ENCODE results near the gene OPN1SW.

The OPN1SW gene

DNA sequence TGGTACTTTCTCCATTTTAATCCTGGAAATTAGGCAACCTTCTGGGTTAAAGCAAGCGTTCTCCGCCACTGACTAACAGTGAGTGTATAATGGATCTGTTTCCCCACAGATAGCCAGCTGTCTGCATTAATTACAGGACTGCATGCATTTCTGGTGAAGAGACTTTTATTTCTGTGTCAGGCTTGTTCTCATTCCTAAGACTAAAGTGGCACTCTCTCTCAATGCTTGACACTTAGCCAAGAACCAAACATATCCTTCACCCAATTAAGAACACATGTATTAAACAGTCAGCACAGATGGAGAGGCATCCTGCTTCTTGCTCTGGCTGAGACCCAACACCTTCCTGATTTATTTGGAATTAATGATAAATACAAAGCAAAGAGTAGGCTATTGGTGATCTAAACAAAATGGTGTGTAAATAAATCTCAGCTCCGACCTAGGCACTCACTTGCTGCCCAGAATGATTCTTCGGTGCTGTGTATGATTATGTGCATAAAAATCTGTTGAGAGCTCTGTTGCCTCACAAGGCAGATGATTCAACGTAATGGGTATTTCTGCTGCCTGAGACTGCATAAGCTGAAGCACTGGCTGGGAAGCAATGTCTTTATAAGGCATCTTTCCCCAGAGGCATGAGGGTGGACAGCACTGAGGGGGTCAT, 19.6 kb downstream of the OPN1SW start:
- DNase-seq: no peak

DNA sequence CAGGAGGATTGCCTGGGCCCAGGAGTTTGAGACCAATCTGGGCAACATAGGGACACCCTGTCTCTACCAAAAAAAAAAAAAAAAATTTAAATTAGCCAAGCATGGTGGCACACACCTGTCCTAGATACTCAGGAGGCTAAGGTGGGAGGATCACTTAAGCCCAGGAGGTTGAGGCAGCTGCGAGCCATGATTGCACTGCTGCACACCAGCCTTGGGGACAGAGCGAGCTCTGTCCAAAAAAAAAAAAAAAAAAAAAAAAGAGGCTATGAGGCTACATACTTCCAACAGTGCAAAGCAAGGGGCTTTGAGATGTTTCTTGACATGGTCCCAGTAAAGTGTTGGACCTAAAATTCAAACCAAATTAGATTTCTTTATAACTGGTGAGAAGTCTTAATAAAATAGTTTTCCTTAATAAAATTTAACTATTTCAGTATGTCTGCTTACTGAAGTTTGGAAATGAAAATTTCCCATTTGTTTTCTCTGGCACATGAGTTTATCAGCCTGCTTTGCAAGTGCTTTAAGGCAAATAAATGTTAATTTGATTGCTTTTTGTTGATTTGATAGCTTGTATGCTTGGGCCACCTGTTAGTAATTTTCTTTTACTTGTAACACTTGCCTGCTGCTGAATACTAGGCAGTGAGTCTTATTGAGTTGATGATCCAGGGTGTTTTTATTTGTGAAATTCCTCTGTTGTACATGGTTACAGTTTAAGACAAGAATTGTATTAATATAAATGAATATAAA, 20.3 kb downstream of the OPN1SW start:
- DNase-seq: no peak

DNA sequence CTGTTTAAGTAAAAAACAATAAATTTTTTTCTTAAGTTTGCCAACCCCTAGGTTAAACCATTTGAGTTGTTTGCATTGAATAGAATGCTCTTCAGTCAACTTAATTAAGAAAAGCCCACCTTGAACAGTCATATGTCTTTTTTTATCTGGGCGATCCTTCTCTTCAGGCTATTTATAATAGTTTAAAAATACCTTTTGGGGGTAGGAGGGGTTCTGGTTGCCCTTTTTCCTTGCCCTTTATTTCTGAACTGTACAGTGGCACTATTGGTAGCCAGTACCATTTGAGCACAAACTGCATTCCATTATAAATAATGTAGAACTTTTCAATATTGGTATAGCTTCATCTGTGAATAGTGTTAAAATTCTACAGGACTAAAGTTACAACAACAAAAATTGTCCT, 23.3 kb downstream of the OPN1SW start:
- no peak for DNase-seq

DNA sequence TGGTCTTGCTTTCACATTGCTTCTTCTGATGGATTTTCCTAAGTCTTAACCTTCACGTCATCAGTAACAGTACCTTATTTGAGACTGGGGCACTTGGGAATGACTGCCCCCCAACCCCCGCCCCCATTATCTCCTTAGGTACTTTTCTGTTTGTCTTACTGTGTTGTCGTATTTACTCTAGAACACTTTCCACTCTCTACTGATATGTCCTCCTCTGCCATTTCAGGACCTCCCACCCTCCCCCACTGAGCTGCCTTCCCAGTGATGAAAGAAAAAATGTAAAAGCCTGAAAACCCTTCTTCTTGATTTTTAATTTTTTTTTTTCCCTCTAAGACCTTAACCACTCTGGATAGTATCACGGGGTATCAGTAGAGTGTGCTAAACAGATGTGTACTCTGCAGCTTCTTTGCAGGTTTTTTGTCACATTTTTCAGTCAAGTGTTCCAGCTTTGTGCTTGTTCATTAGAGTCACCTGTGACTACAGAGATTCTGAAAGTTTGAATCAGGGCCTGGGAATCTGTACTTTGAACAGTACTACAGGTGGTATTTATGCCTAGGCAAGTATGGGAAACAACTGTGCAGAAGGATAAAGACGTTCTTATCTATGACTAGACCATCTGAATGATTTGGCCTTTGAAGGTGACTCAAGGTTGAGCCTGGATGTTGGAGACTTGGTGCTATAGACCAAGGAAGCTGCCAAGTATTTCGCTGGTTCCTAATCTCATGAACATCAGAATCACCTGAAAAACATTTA, 28.1 kb downstream of the OPN1SW start:
- DNase-seq: no peak

DNA sequence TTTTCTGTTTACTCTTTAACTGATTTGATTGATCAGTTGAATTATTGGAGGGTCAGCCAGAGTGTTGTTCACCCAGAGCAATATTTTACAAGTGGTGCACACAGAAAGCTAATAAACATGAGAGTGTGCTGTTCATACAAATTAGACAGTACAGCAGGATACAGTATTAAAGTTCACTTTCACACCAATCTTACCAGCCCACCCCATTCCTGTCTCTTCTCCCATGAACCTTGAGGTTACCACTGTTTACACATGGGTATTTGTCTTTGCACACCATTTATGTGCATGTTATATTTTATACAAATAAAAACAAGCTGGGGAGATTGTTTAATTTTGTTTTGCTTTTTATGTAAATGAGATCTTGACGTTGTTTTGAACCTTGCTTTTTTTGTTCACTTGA, 29.9 kb downstream of the OPN1SW start:
- no peak for DNase-seq

DNA sequence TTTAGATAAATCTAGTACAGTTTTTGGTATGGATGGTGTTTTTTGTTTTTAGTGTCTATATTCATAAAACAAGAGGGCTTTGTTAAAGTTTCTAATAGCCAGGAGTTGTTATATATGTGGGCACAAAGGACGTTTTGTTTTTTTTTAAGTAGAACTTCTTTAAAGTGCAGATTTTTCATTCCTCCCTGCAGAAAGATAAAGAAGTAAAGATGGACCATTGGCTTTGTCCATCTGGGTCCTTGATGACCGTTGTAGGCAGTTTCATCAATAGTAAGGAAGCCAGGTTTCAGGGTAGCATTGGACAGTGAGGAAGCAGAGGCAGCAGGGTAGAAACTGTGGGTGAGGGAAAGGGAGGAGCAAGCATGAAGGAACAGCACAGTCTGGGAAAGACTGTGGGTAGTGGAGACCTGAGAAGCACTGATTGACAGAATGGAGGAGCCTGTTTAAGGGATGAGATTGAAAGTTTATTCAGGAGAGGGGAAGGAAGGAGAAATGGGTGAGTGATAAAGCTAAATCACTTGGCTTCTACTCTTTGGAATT, 31.2 kb downstream of the OPN1SW start:
- DNase-seq: no peak

DNA sequence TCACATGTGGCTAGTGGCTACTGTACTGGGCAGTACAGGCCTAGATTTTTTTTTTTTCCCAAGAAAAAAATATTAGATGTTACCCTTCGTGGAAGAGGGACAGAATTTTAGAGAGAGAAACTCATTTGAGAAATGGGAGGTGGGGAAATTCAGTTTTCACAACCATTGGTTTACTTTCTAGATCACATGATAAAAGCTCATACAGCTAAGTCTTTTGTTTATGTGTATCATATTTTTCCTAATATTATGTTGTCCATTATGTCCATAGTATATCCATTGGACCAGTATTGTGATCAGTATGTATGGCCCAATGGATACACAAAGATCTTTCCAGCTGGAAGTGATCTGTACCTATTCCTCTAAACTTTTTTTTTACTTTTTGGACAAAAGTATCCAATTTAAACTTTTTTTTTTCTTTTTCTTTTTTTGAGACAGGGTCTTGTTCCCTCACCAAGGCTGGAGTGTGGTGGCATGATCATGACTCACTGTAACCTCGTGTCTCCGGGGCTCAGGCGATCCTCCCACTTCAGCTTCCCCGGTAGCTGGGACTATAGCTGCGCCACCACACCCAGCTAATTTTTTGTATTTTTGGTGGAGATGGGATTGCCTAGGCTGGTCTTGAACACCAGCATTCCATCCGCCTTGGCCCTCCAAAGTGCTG, 32.4 kb downstream of the OPN1SW start:
- DNase-seq: no peak

DNA sequence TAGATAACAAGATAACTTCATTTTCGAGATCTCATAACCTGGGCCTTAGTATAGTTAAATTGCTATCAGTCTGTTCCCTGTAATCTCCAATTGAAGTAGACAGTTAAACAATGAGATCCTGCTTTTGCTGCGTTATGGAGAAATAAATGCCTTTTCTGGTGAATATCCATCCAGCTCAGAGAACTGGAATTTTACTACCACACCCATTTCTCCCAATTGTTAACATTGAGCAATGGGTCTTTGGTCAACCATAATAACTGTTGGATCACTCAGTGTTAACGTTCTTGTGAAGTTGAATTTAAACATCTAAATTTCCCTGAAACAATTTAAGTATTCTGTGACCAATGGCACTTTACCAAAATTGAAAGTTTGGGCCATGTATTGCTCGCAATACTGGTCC, 33.4 kb downstream of the OPN1SW start:
- DNase-seq: no peak

DNA sequence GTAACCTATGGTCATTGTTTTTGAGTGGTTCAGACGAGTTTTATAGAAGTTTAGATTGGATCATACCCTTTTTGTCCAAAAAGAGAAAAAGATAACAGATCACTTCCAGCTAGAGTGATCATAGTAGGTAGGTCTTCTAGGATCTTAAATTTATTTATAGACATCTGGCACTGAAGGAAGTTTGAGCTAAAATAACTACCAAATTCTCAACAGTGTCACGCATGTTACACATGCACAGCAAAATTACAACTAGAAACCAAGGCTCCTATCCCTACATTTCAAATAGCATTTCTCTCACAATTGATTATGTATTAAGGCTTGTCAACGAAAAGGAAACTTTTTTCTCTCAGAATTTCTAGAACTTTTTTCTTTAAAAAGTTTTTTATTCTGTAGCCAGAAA, 34.1 kb downstream of the OPN1SW start:
- DNase-seq: no peak

DNA sequence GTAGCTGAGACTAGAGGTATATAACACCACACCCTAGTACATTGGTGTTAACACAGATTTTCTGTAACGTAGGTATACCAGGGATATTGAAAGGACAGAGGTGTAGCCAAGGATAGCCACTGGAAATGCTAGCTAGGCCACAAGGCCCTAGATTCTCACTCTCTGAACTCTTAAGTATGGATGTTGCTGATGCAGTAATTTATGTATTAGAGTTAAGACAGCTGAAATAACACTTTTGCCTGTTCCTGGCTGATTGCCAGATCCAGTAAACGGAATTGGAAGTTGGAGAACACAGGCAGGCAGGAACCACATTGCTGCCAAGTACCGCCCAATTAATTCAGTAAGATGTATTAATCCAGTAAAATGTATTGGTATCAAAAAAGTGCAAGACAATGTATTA, 34.6 kb downstream of the OPN1SW start:
- DNase-seq: no peak

DNA sequence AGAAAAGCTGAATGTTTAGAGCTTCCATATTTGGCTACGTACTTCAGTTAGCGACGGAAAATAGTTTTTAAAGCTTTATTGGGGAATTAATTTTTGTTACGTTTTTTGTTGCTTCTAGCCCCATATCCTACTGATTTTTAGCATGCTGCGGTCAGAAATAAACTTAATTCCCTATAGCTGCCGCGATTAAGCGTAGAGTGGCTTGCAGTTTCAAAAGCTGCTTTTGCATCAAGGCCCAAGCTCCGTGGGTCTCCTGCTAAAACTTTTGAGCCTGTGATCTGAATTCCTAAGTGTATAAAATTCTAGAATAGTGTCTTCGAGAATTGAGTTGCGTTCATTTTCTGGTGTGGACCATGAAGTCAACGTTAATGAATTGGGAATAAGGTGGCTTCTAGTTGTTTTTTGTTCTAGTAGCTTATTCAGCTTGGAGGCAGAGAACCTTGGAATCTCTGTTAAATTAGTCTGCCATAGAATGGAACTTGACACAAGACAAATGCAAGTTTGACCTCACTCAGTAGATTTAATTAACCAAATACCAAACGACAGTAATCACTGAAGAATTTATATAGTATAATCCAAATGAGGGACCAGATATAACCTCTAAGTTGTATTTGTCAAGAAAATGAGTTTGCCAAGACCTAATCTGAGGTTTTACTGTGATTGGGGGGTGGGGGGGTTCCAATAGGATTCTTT, 35.5 kb downstream of the OPN1SW start:
- no peak for DNase-seq

DNA sequence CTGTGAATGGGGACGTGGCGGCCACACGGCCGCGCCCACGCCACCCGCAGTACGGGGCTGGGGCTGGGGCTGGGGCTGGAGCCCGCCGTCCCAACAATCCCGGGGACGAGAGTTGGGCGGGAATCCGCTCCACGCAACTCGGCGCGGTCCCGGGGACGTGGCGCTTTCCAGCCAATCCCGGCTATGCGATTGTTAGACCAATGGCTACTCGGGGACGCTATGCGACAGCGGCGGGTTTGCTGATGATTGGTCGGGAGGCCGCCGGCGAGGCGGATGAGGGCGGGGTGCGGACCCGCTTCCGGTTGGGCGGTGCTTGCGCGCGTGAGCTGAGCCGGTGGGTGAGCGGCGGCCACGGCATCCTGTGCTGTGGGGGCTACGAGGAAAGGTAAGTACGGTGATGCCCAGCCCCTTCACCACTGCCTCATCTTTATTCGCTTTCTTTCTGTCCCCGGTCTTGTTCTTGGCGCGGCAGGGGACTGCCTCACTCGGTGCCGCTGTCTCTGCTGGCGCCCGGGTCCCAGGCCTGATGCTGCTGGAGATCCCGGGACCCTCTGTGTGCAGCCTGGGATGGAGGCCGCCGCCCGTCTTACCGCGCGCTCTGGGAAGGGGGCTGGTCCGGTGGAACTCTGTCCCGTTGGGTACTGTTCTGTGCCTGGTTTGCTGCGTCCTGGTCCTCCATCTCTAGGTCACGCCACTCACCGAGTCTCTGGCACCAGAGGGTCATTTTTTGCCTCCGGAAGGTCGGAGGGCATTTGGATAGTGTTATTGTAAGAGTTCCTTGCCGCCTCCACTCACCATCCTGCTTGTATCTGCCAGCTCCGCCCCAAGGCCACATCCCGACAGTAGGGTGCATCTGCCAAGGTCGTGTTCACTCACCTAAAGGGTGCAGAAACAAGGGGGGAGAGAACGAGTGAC, 36.3 kb downstream of the OPN1SW start, which contains the start of gene CALU:
Gene CALU (plus strand): TSS at position 312 of the 915 bp plus-strand sequence. CDS start 9,225 bp downstream, outside the sequence.
- peak; percentile 91 for DNase-seq

DNA sequence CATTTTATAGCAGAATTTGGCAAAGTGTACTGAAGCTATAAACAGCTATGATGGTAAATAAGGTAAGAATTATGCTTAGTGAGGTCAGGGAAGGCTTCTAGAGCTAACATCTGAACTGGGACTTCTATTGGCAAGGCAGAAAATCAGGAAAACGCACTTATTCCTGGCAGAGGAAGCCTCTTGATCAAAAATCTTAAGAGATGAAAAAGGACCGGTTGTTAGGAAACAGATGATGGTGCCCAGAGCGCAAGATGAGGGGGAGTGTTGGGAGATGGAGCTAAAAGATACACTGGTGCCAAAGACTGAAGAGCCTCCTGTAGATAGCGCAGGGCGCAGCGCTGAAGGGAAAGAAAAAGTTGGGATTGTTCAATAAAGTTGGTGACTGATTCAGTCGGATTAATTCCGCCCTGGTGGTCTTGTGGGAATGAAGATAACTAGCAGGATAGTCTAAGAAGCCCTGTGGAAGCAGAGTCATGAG, 37.0 kb downstream of the OPN1SW start:
- DNase-seq: no peak

DNA sequence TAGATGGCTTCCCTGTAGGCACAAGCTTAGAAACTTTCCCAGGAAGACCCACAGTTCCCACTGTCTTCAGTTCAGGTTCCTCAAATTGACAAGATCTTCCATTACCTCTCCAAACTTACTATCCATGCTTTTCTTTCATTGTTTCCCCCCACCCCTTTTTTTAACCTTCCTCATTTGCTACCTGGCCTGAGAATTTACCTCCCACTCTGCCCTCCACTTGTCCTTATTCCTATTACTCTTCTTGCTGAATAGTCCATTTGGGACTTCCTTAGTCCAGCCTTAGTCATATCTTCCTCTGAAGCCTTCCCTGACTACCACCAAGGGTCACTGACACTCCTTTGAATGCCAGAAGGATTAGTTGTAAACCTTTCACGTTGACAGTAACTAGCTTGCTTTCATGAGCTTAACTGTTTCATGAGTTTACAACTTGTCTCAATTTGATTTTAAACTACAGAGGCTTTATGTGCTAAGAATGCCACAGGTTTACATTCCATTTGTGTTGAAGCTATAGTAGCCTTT, 37.7 kb downstream of the OPN1SW start:
- DNase-seq: no peak

DNA sequence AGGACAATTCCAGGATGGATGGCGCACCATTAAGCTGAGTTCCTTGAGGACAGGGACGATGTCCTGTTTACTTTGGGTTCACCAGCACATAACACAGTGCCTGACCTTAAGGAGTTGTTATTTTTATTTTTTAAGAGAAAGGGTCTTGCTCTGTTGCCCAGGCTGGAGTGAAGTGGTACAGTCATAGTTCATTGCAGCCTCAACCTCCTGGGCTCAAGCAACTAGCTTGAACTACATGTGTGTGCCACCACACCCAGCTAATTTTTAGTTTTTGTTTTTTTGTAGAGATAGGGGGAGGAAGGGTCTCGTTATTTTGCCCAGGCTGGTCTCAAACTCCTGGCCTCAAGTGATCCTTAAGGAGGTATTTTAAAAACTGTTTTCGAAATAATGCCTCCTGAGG, 38.2 kb downstream of the OPN1SW start:
- DNase-seq: no peak

DNA sequence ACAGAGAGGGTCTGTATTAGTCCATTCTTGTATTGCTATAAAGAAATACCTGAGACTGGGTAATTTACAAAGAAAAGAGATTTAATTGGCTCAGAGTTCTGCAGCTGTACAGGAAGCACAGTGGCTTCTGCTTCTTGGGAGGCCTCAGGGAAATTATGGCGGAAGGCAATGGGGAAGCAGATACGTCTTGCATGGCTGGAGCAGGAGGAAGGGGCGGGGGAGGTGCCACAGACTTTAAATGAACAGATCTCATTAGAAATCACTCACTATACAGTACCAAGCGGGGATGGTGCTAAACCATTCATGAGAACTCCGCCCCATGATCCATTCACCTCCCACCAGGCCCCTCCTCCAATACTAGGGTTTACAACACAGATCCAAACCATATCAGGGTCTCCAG, 40.2 kb downstream of the OPN1SW start:
- peak; percentile 53 for DNase-seq

DNA sequence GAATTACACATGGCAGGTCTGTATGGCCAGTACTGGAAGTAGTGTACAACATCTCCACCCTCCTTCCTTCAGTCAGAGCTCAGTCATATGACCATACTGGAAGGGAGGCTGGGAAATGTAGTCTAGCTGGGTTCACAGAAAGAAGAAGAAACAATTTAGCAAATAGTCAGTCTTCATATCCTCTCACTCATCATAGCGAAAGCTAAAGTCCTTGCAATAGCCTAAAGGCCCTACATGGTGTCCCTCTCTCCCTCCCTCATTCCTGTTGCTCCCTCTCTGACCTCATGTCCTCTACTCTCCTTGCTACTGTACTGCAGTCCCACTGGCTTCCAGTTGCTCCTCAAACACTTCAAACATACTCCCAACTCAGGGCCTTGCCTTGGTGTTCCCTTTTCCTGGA, 40.7 kb downstream of the OPN1SW start:
- DNase-seq: no peak

DNA sequence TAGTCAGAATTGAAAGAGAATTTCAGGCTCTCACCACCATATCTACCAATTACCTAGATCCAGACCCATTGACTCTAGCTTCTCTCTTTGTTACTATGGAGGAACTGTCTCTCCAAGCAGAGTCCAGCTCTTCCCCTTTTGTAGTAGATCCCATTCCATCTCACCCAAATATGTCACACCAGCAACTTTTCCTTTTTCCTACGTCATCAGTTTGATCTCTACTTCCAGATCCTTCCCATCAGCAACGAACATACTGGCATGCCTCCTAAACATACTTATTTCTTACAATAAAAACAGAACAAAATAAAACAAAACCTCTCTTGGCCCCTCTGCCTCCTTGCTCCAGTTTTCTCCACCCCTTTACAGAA, 42.3 kb downstream of the OPN1SW start:
- no peak for DNase-seq

DNA sequence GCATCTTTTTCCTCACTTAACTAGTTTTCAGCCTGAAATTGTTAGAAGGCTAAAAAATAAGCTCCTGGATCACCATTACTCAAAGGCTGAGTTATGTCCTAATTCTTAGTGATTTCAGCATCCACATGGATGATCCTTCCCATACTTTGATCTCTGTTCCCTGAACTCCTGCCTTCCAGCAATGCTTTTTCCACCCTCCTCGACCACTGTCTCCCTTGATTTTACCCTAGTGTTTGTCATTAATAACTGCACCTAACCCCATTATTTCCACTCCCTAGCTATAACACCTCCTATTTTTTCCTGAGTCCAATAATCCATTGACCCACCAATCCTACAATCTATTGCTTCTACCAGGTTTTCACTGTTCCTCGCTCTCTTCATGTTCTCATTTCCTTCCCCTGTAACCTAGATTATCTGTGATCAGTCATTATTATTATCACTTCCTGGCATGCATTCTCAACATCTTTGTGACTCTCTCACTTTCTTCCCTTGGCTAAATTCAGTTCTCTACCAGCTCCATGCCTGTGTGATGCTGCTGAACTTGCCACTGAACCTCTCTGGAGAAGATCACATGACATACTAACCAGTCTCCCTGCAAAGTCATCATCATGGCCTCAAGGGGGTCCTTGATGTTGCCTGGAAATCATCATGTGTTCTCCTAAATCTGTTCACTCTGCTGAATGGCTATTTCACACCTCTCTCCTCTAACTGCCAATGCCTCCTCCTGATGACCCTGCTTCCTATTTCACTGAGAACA, 42.9 kb downstream of the OPN1SW start:
- no peak for DNase-seq

DNA sequence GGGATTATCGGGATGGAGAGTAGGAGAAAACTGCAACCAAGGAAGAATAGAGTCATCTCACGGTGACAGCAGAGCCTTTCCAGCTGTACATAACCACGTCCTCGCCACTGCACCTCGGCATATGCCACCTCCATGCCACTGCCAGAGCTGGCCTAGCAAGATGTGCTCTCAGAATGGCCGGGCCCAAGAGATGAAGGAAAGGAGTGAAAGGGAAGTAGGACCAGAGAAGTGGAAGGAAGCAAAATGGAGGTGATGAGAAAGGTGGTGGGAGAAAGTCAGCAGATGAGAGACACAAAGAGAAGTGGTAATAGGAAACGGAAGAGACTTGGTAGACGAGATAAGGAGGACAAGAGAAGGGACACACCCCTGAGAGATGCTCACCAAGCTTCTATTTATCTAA, 44.4 kb downstream of the OPN1SW start:
- DNase-seq: no peak

Measured in CD4-positive, alpha-beta T cell treated with Interferon gamma for 1 hour (primary cell).